Lung microvascular endothelial cell (primary cell): Measurements from ENCODE around the gene SATB2. TPM values are rescaled to one million over a fixed set of nuclear protein-coding genes. Genes with fewer than 3 reads are reported as not detected.

ENCODE experiments used
- DNase-seq, 2 donors: peaks; one replicate each; pipeline versions ENCODE4 v3.0.0 to v3.0.0-alpha.2; 2010; ENCODE audit warnings: low read depth in 2 of 2
- total RNA-seq: library from RNA; depleted of rRNA; stranded (reverse); fragments of >200 nt; gene quantifications from 2 replicates; pipeline ENCODE4 v1.2.1, GENCODE V29; 2014

The SATB2 gene
- total RNA-seq, 1 donor from 2014 or later, result 0.60 TPM

- peak in 1 of 2 donors; percentile 10 for DNase-seq
Observed at GRCh38 chr2:199259671-199260070, 198.1 kb downstream of the SATB2 start.

- peak in 1 of 2 donors; percentile 7 for DNase-seq
Observed at GRCh38 chr2:199258291-199258690, 199.4 kb downstream of the SATB2 start.

GRCh38 chr2:199257261-199258224, 200.2 kb downstream of the SATB2 start:
- DNase-seq, result no peak

GRCh38 chr2:199230091-199230490, 227.6 kb downstream of the SATB2 start:
- peak in 1 of 2 donors; percentile 22 for DNase-seq

GRCh38 chr2:199228887-199229819, 228.6 kb downstream of the SATB2 start:
- peak in 1 of 2 donors; percentile 87 for DNase-seq

GRCh38 chr2:199223791-199224190, 233.9 kb downstream of the SATB2 start:
- peak; percentile 57 to 70 for DNase-seq

GRCh38 chr2:199220920-199221319, 236.8 kb downstream of the SATB2 start:
- DNase-seq, result no peak

GRCh38 chr2:199219551-199219950, 238.2 kb downstream of the SATB2 start:
- no peak for DNase-seq
